ENCODE measurements around the gene SH3BP2.

DNA sequence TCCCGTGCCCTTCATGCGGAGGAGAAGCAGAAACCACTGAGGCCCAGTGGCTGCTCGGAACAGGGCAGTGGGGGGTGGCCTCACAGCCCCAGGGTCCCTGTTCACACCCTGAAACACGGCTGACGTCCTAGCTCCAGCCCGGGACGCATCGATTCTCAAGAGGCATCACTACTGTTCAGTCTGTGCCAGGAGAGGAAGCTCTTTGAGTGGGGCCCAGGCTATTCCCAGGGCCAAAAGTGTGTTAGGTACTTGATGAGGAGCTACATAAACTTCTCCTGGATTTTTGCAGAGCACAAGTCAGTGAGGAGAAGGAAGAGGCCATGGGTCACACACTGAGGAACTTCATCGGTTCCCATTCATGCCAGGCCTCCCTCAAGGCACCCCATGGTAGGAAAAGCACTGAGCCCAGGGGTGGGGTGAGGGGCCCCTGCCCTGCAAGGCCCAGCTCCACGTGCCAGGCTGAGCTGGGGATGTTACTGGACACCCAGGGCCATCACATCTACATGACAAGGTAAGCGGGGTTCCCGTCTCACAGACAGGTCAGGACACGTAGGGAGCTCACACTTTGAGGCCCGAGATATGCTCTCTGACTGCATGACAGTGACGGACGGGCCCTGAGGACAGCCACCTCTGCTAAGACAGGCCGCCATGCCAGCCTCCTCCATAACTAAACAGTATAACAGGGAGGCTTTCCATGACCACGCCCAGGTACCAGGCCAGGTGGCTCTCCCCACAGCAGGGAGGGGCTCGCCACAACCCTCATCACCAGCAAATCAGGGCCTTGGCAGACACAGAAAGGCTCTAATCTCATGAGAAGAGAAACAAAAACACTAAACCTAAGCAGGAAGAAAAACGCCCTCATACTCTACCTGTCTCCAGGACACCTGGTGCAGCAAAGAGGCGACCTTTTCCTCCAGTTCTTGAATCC is 49.1 kb upstream of the SH3BP2 start:
- TF ChIP-seq, protein P1, sequence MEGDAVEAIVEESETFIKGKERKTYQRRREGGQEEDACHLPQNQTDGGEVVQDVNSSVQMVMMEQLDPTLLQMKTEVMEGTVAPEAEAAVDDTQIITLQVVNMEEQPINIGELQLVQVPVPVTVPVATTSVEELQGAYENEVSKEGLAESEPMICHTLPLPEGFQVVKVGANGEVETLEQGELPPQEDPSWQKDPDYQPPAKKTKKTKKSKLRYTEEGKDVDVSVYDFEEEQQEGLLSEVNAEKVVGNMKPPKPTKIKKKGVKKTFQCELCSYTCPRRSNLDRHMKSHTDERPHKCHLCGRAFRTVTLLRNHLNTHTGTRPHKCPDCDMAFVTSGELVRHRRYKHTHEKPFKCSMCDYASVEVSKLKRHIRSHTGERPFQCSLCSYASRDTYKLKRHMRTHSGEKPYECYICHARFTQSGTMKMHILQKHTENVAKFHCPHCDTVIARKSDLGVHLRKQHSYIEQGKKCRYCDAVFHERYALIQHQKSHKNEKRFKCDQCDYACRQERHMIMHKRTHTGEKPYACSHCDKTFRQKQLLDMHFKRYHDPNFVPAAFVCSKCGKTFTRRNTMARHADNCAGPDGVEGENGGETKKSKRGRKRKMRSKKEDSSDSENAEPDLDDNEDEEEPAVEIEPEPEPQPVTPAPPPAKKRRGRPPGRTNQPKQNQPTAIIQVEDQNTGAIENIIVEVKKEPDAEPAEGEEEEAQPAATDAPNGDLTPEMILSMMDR (IDR thresholded peaks at IDR 0.05) = no peak
- TF ChIP-seq POLR2A (IDR thresholded peaks at IDR 0.05) = no peak
